ENCODE results near the gene SUPT4H1.

GRCh38 chr17:58324409-58325288 is 27.4 kb downstream of the SUPT4H1 start:
- TF ChIP-seq CTCF (IDR thresholded peaks at IDR 0.05; ENCODE audit: borderline replicate concordance, extremely low read depth, low read length, poor library complexity, severe bottlenecking) (no peak), EZH2 (IDR thresholded peaks at IDR 0.05; ENCODE audit: borderline replicate concordance, low read depth, low read length, severe bottlenecking) (no peak)
